C4-2B (cell line): Measurements from ENCODE around the gene PSAPL1.

Experiments used
- H3K27ac ChIP-seq: fragments of 450-650 bp; 2 replicates; pipeline ENCODE4 v1.5.1; 2017
- CTCF ChIP-seq: fragments of 450-650 bp; conservative IDR thresholded peaks from 2 replicates; pipeline ENCODE4 v1.5.1; 2017; ENCODE audit warnings: mild to moderate bottlenecking
- ZFX ChIP-seq: fragments of 450-650 bp; IDR thresholded peaks from 2 replicates; pipeline ENCODE4 v1.6.1; 2017

The PSAPL1 gene

GRCh38 chr4:7474320-7474719 lies 39.6 kb upstream of the PSAPL1 start:
- H3K27ac ChIP-seq, result no peak overlapping the region
- TF ChIP-seq CTCF (no peak), ZFX (no peak)

GRCh38 chr4:7473081-7473480 lies 38.4 kb upstream of the PSAPL1 start:
- TF ChIP-seq CTCF (no peak), ZFX (no peak)
- no peak overlapping the region for H3K27ac ChIP-seq

- H3K27ac ChIP-seq, result no peak overlapping the region
- TF ChIP-seq ZFX (no peak), CTCF (no peak)
Measured at GRCh38 chr4:7472442-7473013, 37.8 kb upstream of the PSAPL1 start.

- H3K27ac ChIP-seq, result no peak overlapping the region
- TF ChIP-seq CTCF (no peak), ZFX (no peak)
Measured at GRCh38 chr4:7470522-7471128, 35.9 kb upstream of the PSAPL1 start.

GRCh38 chr4:7470111-7470510 lies 35.4 kb upstream of the PSAPL1 start:
- TF ChIP-seq ZFX (no peak), CTCF (no peak)
- H3K27ac ChIP-seq, result no peak overlapping the region

- TF ChIP-seq CTCF (no peak), ZFX (no peak)
- H3K27ac ChIP-seq, result no peak overlapping the region
Measured at GRCh38 chr4:7469023-7469422, 34.3 kb upstream of the PSAPL1 start.

- no peak overlapping the region for H3K27ac ChIP-seq
- TF ChIP-seq ZFX, result no peak
- no peak for TF ChIP-seq CTCF
Measured at GRCh38 chr4:7467471-7467870, 32.7 kb upstream of the PSAPL1 start.
